T-helper 2 cell (primary cell): ENCODE measurements around the gene HTRA2.
"Not testable (repeated sequence)": the region's sequence is repeated elsewhere in the genome, so short reads cannot be mapped to it uniquely, and the experiment has no call there.

Source experiments
- DNase-seq, 5 experiments: peaks; one replicate each; pipeline versions ENCODE4 v3.0.0 to v3.0.0-alpha.2; 2012 to 2022
- total RNA-seq, 2 donors: gene quantifications; one replicate each; lab custom pipeline; 2026; lab: John Stamatoyannopoulos, UW

Gene HTRA2
- 20.9 to 27.4 reads per million in 2 donors for total RNA-seq

DNA sequence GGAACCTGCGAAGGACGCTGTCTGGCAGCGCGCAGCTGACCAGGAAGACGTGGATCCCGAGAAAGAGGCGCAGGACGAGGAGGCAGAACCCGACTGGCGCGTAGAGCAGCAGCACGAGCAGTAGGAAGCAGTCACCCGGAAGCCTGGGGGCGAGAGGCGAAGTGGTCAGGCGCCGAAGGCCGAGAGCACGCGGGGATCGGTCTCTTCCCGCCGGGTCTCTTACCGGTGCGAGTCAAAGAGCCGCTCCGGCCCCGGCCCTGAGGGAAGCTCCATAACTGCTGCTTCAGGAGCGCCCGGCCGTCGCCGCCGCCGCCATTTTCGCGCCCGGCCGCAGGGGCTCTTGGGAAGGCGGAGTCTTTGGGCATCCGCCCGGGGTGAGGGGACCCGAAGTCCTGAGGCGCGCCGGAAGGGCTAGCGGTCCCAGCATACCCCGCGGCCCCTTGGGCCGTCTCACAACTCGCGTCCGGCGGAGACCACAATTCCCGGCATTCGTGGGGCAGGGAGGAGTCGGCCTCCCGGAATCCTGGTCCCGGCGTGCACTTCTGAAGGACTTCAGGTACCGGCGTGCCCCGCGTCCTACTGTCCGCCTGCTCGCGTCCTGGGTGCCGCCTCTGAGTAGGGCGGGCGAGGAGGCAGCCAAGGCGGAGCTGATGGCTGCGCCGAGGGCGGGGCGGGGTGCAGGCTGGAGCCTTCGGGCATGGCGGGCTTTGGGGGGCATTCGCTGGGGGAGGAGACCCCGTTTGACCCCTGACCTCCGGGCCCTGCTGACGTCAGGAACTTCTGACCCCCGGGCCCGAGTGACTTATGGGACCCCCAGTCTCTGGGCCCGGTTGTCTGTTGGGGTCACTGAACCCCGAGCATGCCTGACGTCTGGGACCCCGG, at the start of gene HTRA2, which contains the start of gene AUP1:
HTRA2 (plus strand) TSS at position 577 of the 882 bp plus-strand sequence; CDS start at position 651, 74 bp downstream.
AUP1 (minus strand) TSS at position 350 of the 882 bp plus-strand sequence; CDS start at position 273, 77 bp downstream.
- peak; percentile 73 to 97 (median 83) for DNase-seq

DNA sequence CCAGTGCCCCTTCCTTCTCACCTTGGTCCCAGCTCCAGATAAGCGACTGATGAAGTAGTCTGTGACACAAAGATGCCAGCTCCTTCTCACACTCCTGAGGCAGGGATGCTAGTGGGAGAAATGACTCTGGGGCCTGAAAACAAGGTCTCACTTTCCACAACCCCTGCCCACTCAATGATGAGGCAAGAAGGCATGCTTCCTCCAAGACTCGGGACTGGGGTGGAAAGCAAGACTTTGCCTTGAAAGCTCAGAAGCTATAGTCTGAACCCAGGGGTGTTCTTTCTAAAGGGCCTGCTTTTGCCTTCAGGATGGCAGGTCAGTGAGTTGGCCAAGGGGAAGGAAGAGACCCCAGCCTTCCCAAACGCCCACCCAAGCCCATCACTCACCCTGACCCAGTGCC, 48.3 kb upstream of the HTRA2 start:
- no peak for DNase-seq

DNA sequence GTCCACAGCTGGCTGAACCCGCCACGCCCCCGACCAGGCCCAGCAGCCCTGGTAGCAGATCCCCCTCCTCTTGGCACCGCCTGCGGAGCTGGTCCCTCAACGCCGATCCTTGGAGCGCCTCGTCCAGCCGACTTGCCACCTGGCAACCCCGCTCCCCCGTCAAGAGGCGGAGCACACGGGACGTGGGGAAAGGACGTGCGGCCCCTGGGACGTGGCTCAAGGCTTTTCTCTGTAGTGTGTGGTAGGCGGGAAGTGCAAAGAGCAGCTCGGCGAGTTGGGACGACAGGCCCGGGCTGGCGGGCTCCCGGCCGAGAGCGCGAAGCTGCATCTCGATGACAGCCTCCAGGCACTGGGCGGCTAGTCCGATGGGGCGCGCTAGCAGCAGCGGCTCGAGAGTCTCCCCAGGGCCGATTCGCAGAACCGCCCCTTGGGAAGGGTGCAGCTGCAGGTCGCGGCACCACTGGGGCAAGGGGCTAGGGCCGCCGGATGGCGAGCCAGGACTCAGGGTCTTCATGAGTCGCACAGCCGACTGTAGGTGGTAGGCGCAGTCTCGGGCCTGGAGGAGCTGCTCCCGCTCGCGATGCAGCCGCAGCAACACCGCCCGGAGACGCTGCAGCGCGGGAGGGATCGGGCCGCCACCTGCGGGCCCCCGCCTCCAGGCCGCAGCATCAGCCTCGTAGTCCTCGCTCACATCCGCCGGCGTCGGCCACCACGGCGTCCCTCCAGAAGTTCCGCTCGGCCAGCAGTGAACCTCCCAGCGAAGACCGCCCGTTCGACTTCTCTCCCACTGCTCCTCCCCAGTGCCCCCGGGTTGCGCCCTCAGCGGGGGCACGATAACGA, 47.6 kb upstream of the HTRA2 start:
- peak in 3 of 5 experiments; percentile 41 to 72 (median 46) for DNase-seq

DNA sequence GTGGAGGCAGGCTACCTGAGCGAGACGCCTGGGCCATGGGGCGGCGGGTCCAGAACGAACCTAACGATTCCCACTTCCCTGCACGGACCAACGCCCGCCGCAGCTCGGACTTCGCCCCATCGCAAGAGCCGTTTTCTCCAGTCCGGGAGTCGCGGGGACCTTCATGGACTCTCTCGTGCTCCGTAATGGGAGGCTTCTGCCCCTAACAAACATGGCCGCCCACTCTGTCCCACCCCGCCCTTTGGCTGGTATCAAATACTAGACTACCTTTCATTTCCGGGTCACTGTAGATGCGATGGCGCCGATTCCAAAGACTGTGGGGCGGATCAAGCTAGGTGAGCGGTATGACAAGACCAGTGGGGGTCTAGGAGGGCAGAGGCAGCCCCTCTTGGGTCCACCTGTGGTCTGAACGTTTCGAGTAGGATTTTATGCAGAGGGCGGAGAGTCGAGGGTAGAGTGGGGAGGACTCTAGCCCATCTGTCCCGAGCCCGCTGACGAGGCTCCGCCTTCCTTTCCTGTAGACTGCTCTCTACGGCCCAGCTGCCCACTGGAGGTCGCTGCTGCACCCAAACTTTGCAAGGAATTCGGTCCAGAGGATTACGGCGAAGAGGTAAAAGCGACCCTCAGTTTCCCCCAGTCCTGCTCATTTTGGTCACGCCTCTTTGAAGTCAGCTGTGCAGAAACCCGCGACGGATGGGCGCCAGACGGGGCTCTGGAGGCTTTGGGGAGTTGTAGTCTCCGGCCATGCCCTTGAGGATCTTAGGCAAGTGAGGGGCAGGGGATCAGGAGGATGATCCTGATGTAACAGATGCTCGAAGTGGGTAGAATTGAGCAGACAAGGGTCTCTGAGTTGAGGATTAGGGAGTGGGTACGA, 46.7 kb upstream of the HTRA2 start, which contains the start of the genes CCDC142 and TTC31:
CCDC142 (minus strand) TSS at position 198 of the 874 bp plus-strand sequence; CDS start at position 37, 161 bp downstream.
TTC31 (plus strand) TSS at position 281 of the 874 bp plus-strand sequence; CDS start at position 296, 15 bp downstream.
- DNase-seq = peak; percentile 71 to 96 (median 91)

DNA sequence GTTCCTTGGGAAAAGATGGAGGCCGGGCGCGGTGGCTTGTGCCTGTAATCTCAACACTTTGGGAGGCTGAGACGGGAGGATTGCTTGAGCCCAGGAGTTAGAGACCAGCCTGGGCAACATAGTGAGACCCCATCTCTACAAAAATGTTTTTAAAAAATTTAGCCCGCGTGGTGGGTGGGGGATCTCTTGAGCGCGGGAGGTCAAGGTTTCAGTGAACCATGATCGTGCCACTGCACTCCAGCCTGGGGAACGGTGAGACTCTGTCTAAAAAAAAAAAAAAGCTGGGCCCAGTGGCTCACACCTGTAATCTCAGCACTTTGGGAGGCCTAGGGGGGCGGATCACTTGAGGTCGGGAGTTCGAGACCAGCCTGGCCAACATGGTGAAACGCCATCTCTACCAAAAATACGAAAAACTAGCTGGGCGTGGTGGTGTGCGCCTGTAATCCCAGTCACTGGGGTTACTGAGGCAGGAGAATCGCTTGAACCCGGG, 46.0 kb upstream of the HTRA2 start:
- DNase-seq = not testable (repeated sequence)

DNA sequence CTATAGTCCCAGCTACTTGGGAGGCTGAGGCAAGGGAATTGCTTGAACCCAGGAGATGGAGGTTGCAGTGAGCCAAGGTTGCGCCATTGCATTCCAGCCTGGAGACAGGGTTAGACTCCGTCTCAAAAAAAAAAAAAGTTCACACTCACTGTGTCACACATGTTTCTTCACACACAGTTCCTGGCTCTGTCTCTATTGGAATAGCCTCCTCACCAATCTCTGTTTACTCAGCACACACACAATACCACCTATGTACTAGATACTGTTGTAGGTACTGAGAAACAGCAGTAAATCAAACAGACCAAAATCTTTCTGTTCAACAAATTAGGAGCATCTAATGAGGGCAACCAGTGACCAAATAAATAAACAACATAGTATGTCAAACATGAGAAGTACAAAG, 43.6 kb upstream of the HTRA2 start:
- no peak for DNase-seq

DNA sequence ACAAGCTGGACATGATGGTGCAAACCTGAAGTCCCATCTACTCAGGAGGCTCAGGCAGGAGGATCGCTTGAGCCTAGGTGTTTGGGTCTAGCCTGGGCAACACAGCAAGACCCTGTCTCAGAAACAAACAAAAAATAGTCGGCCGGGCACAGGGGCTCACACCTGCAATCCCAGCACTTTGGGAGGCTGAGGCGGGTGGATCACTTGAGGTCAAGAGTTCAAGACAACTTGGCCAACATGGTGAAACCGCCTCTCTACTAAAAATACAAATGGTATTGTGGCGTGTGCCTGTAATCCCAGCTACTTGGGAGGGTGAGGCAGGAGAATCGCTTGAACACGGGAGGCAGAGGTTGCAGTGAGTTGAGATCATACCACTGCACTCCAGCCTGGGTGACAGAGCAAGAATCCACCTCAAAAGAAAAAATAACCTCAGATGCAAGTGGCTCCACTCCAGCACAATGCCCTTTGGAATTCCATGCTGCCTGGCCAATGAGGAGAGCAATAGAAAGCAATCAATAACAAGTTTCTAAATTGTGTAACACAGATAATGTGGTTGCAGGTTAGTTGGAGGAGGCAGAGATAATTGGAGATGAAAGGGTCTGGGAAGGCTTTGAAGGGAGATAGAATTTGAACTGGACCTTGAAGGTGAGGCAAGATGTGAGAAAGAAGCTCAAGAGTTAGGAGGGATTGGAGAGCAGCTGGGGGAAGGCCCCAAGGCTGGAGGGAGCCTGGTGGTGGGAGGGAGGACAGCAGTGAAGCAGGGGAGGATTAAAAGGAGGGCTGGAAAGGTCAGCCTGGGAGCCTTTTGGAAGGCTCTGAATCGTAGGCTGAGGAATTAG, 40.9 kb upstream of the HTRA2 start:
- DNase-seq = no peak

DNA sequence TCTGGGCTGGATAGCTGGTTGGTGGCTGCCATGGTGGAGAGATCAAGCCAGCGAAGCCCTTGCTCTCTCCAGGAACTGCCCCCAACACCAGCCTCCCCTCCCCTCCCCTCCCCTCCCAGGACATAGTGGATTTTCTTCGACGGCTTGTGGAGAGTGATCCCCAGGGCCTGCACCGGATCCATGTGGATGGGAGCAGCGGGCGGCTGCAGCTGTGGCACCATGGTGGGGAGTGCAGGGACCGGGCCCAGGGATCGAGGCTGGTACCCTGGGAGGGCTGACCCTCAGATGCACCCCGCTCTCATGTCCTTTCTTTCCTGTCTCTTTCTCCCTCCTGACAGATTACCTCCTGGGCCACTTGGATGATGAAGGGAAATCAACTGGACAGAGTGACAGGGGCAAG, 39.8 kb upstream of the HTRA2 start:
- DNase-seq = no peak

DNA sequence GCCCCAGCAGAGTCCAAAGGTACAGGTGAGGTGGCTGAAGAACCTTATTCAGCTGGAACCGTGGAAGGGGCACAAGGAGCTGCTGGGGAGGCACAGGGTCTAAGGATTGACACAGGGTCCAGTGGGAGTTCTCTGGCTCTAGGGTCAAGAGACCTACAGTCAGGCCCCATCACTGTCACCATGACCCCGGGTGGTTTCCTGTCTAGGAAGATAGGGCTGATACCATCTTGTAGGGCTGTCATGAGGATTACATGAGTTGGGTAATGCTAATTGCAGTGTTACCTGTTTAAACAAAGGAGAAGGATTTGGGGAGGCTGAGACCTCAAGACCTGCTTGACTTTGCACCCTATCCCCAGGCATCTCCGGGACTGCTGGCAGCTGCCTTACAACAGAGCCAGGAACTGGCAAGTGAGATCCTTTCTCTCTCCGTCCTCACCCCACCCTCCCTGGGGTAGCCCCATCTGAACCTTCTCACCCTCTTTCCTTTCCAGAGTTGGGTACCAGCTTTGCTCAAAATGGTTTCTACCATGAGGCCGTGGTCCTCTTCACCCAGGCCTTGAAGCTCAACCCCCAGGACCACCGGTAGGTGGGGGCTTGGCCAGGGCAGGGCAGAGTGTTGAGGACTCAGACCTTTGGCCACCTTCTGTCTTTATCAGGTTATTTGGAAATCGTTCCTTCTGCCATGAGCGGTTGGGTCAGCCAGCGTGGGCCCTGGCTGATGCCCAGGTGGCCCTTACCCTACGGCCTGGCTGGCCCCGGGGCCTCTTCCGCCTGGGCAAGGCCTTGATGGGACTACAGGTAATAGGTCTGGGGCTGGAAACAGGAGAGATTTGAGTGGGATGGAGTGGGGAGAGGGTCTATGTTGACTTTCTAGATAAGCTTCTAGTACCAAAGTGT, 37.8 kb upstream of the HTRA2 start:
- DNase-seq = no peak

DNA sequence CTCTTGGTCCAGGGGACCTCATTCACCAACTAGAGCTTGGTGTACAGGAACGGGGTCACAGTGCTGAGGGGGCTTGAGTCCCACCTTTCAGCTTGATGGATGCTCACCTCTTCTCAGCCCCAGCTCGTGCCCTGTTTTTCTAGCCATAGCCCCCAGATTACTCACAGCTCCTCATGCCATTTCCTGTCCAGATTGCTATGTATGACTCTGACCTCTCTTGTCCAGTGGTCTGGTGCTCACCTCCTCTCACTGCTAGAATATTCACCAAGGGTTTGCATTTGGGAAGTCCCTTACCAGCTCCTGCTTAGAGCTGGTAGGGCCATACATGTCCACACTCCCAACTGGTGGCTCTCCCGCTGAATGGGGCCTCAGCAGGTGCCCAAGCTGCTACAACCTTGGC, 36.2 kb upstream of the HTRA2 start:
- DNase-seq = no peak

DNA sequence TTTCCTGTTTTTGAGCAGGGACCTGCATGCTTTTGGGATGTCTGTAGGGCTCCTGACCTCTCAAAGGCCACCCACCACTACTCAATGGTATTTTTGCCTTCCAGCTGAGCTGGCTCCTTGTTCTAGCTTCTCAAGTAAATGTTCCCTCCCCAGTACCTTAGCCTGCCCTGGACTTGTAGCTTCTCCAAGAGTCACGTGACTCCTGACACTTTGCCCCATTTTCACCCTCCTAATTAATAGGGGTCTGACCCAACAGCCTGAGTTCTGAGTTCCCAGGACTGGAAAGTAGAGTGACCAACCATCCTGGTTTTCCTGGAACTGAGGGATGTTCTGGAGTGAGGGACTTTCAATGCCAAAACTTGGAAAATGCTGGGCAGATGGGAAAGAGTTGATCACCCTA, 34.3 kb upstream of the HTRA2 start:
- no peak for DNase-seq

DNA sequence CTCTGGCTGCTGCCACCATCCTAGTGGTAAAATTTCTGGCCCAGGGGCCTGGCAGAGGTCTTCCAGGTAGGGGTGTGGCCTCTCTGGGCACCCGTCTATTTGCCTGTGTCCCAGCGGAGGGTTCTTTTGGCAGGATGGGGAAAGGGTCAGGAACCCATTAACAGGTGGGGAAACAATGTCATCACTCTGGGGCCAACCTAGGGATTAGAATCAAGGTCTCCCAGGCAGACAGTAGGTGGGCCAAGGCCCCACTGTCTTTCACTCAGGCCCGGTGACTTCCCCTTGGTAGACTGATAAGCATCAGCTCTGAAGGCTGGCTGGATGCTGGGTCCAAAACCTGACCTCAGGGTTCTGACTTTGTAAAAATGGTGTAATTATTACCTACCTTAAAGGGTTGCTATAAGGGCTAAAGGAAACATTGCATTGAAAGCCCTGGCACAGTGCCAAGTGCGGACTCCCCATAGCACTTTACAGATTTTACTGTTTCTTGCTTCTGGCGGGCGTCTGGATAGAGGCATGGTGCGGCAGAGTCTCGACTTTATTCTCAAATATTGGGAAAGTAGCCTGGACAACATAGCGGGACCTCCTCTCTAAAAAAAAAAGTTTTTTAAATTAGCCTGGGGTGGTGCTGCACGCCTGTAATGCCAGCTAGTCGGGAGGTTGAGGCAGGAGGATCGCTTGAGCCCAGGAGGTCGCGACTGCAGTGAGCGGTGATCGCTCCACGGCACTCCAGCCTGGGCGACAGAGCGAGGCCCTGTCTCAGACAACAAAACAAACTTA, 32.5 kb upstream of the HTRA2 start:
- no peak for DNase-seq

DNA sequence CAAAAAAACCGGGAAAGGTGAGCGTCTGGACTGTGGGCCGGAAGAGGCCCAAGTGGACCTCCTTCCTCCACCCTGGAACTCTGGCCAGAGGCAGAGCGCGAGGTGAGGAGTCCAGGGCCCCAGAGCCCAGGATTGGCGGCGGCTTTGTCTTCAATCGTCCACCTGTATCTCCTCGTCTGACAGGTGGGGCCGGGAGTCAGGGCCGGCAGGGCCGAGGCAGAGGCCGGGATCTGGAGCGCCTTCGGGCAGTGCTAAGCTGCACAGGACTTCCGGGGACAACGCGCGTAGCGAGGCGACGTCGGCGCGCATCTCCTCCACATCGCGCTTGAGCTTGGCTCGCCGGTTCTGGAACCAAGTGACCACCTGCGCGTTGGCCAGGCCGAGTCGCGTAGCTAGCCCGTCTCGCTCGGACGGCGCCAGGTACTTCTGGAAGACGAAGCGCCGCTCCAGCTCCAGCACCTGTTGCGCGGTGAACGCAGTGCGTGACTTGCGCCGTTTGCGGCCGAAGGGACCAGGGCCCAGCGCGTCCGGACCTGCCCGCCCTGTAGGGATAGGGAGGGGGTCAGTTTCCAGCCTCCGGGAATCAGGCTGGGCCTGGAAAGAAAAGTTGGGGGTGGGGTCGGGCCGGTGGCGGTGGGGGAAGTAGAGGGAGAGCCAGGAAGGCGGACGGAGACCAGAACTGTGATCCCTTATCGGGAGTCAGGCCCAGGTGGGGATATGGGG, 31.8 kb upstream of the HTRA2 start:
- peak in 1 of 5 experiments; percentile 62 for DNase-seq

DNA sequence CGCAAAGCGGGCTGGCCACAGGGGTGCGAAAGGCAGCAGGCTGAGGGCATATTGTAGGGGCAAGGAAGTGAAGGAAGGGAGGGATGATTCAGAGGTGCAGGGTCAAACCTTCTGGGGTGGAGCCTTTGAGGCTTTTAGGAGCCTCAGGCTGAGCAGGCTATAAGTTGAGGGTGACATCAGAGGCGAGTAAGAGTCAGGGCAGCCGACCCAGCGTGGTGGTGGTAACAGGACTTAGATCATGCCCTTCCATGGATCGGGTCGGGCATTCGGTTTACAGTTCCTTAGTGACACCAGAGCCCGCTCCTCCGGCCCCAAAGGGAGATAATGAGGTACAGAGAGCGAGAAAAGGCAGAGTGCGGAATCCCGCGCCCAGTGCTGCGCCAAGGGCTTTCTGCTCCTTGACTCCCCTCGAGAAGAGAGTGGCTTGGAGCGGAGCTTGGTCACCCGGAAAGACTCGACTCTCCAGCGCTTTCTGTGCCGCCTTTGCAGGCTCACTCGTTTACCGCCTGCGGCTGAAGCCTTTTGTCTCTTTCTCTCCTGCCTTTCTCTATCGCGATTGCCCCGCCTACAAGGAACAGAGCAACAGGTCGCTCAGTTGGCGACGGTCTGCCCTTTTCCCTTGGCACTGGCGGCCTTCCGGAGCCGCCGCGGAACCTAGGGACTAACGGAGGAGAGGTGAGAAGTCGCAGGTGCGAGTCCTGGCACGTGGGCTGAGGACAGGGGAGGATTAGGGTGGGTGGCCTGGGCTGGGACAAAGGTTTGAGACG, 31.1 kb upstream of the HTRA2 start:
- peak in 1 of 5 experiments; percentile 46 for DNase-seq

DNA sequence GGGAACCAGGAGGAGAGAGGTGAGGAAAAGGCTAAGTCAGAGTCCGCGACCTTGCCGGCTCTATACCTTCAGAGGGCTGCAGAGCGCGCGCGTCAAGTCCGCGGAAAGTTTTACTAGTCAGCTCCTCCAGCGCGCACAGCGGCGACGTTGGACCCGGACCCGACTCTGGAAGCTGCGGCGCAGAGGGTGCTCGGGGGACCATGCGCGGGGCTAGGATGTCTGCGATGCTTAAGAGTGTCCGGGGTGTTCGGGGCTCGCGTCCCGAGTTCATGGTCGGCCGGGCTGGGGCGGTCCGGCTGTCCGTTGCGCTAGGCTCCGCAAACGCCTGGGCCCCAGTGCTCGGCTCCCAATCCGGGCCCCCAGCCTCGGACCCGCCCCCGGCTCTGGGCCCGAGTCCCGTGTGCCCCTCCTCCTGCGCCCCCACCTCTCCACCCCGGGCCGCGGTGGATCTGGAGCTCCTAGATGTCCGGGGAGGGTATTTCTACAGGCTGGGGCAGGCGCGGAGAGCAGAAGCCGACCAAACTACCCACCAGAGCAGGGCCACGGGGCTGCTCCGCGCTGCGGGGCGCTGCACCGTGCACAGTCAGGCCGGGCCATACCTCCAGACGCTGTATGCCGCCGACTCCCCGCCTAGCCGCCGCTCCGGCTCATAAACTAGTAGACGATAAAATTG, 30.3 kb upstream of the HTRA2 start, which contains the start of gene LBX2:
LBX2 (minus strand) TSS at position 337 of the 673 bp plus-strand sequence; CDS start at position 271, 66 bp downstream.
- DNase-seq = peak in 1 of 5 experiments; percentile 51

DNA sequence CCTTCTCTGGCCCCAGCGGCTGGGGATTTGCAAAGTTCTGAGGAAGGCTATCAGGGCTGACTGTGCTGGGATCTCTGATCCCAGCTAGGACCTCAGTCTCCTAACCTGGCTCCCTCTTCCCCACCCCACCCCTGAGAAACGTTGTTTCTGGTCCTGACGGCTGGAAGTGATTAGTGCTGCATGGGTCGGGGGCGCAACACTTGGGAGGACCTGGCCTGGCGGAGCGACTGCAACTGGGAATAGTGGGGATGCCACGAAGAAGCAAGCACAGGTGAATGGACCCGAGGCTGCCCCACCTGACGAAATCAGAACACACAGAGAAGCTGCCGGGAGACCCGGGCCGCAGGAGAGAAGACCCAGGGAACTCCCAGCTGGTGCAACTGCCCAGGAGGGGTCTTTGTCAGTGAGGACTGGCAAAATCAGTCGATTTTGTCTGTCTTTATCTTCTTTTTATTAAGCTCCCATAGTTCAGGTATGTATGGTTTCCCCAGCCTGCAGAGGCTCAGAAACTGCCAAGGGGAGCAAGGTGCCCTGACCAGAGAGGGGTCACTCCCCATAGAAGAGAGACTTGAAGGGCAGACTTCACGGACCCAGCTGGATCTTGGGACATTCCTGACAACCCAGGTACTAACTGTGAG, 29.7 kb upstream of the HTRA2 start:
- no peak for DNase-seq
